Fibroblast of skin of back (primary cell): ENCODE measurements around the gene OR2F1.
"Not testable (repeated sequence)": the region's sequence is repeated elsewhere in the genome, so short reads cannot be mapped to it uniquely, and the experiment has no call there.

ENCODE experiments used
- DNase-seq: peaks from one replicate; pipeline ENCODE4 v3.0.0-alpha.2; 2013

Gene OR2F1

GRCh38 chr7:144010061-144010460 is 55.4 kb downstream of the OR2F1 start:
- not testable (repeated sequence) for DNase-seq

DNA sequence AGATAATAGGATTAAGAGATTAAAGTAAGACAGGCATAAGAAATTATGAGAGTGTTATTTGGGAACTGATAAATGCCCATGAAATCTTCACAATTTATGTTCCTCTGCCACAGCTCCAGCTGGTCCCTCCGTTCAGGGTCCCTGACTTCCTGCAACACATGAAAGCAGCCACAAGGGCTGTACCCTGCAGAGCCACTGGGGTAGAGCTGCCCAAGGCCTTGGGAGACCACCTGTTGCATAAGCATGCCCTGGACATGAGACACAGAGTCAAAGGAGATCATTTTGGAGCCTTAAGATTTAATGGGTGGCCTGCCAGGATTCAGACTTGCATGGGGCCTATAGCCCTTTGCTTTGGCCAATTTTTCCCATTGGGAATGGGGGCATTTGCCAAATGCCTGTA is 56.2 kb downstream of the OR2F1 start:
- not testable (repeated sequence) for DNase-seq

DNA sequence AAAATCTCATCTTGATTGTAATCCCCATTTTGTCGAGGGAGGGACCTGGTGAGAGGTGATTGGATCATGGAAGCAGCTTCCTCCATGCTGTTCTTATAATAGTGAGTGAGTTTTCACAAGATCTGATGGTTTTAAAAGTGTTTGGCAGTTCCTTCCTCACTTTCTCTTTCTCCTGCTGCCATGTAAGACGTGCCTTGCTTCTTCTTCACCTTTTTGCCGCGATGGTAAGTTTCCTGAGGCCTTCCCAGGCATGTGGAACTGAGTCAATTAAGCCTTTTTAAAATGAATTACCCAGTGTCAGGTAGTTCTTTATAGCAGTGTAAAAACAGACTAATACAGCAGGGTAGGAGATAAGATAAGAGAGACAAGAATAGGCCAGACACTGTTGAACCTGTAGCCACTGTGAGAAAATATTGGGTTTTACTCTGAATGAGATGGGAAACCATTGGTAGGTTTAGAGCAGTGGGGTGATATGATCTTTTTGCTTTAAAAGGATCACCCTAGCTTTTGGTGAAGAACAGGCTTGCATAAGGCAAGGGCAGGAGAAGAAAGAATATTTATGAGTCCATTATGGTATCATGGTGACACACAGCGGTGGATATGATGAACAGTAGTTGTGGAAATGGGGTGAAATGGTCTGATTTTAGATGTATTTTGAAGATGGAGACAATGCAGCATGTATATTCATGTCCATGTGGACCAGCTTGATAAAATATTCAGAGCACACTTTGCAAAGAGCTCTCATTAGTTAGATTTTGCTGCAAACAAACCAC is 57.0 kb downstream of the OR2F1 start:
- DNase-seq, result peak; percentile 9
